Measurements from ENCODE around the gene OR8B12.
"Not testable (repeated sequence)": the region's sequence is repeated elsewhere in the genome, so short reads cannot be mapped to it uniquely, and the experiment has no call there.

OR8B12 gene

GRCh38 chr11:124519850-124520549, 23.5 kb downstream of the OR8B12 start:
- DNase-seq, result no peak

GRCh38 chr11:124518989-124519451, 24.4 kb downstream of the OR8B12 start:
- no peak for DNase-seq

- no peak for DNase-seq
Observed at GRCh38 chr11:124517314-124517713, 26.1 kb downstream of the OR8B12 start.

GRCh38 chr11:124514675-124515074, 28.8 kb downstream of the OR8B12 start:
- not testable (repeated sequence) for DNase-seq

GRCh38 chr11:124514131-124514530, 29.3 kb downstream of the OR8B12 start:
- DNase-seq, result no peak

- no peak for DNase-seq
Observed at GRCh38 chr11:124511745-124512144, 31.7 kb downstream of the OR8B12 start.

- no peak for DNase-seq
Observed at GRCh38 chr11:124510279-124510678, 33.2 kb downstream of the OR8B12 start.

- no peak for DNase-seq
Observed at GRCh38 chr11:124499711-124500110, 43.7 kb downstream of the OR8B12 start.

GRCh38 chr11:124493016-124493655, 50.3 kb downstream of the OR8B12 start:
- no peak for DNase-seq

Measured in NCI-H446 (cell line).